Measurements from ENCODE around the gene HABP4.
"Not testable (repeated sequence)": the region's sequence is repeated elsewhere in the genome, so short reads cannot be mapped to it uniquely, and the experiment has no call there.

The HABP4 gene

GRCh38 chr9:96500696-96501632 lies 51.0 kb downstream of the HABP4 start:
- DNase-seq = no peak

GRCh38 chr9:96501633-96502538 lies 51.9 kb downstream of the HABP4 start:
- DNase-seq = no peak

- no peak for DNase-seq
Measured at GRCh38 chr9:96502539-96503373, 52.8 kb downstream of the HABP4 start.

- DNase-seq = not testable (repeated sequence)
Measured at GRCh38 chr9:96503374-96503748, 53.4 kb downstream of the HABP4 start.

- DNase-seq = no peak
Measured at GRCh38 chr9:96503918-96504317, 53.9 kb downstream of the HABP4 start.

- no peak for DNase-seq
Measured at GRCh38 chr9:96505316-96505991, 55.5 kb downstream of the HABP4 start.

GRCh38 chr9:96508227-96508940 lies 58.4 kb downstream of the HABP4 start:
- DNase-seq = no peak

- no peak for DNase-seq
Measured at GRCh38 chr9:96509026-96509425, 59.1 kb downstream of the HABP4 start.

GRCh38 chr9:96509848-96510247 lies 59.9 kb downstream of the HABP4 start:
- no peak for DNase-seq

GRCh38 chr9:96510258-96510657 lies 60.3 kb downstream of the HABP4 start:
- DNase-seq = no peak

- DNase-seq = no peak
Measured at GRCh38 chr9:96512240-96512639, 62.3 kb downstream of the HABP4 start.

- DNase-seq = no peak
Measured at GRCh38 chr9:96513622-96514021, 63.7 kb downstream of the HABP4 start.

GRCh38 chr9:96514108-96514799 lies 64.3 kb downstream of the HABP4 start:
- no peak for DNase-seq

- DNase-seq = no peak
Measured at GRCh38 chr9:96514800-96515158, 64.8 kb downstream of the HABP4 start.

- no peak for DNase-seq
Measured at GRCh38 chr9:96515621-96516470, 65.9 kb downstream of the HABP4 start.

- DNase-seq = no peak
Measured at GRCh38 chr9:96519095-96519494, 69.1 kb downstream of the HABP4 start.

- DNase-seq = no peak
Measured at GRCh38 chr9:96519787-96520186, 69.8 kb downstream of the HABP4 start.

- DNase-seq = no peak
Measured at GRCh38 chr9:96522366-96522765, 72.4 kb downstream of the HABP4 start.

- DNase-seq = no peak
Measured at GRCh38 chr9:96523374-96523773, 73.4 kb downstream of the HABP4 start.

GRCh38 chr9:96524045-96524444 lies 74.1 kb downstream of the HABP4 start:
- no peak for DNase-seq
